CD1c-positive myeloid dendritic cell (primary cell): ENCODE results near the gene ZNF500.
"Not testable (repeated sequence)": the region's sequence is repeated elsewhere in the genome, so short reads cannot be mapped to it uniquely, and the experiment has no call there.

ENCODE experiments used
- DNase-seq: peaks from one replicate; pipeline ENCODE4 v3.0.0-alpha.2; 2016; ENCODE audit errors: extremely low spot score

ZNF500 gene

GRCh38 chr16:4745274-4745569 is 21.7 kb downstream of the ZNF500 start:
- DNase-seq = no peak

- DNase-seq = no peak
These were observed 22.2 kb downstream of the ZNF500 start for GRCh38 chr16:4744555-4745273.

- DNase-seq = peak; percentile 6
These were observed 23.6 kb downstream of the ZNF500 start for GRCh38 chr16:4743226-4743878.

GRCh38 chr16:4738370-4738769 is 28.6 kb downstream of the ZNF500 start:
- not testable (repeated sequence) for DNase-seq

- DNase-seq = no peak
These were observed 29.4 kb downstream of the ZNF500 start for GRCh38 chr16:4737545-4737944.

- no peak for DNase-seq
These were observed 30.4 kb downstream of the ZNF500 start for GRCh38 chr16:4736546-4736945.

- peak; percentile 89 for DNase-seq
These were observed 32.0 kb downstream of the ZNF500 start for GRCh38 chr16:4734730-4735535.

- peak; percentile 97 for DNase-seq
These were observed 32.8 kb downstream of the ZNF500 start, which contains the start of the genes ANKS3 and DNAAF8 for GRCh38 chr16:4734063-4734729. Gene ANKS3 (minus strand): TSS chr16:4734271. CDS start chr16:4730149, 4,122 bp downstream. Gene DNAAF8 (plus strand): TSS chr16:4734537. CDS start chr16:4736515, 1,978 bp downstream.

- no peak for DNase-seq
These were observed 33.3 kb downstream of the ZNF500 start for GRCh38 chr16:4733747-4734062.

GRCh38 chr16:4733211-4733742 is 33.7 kb downstream of the ZNF500 start:
- no peak for DNase-seq

GRCh38 chr16:4729876-4730275 is 37.1 kb downstream of the ZNF500 start:
- DNase-seq = no peak

- no peak for DNase-seq
These were observed 38.3 kb downstream of the ZNF500 start for GRCh38 chr16:4728676-4729075.

- DNase-seq = no peak
These were observed 40.3 kb downstream of the ZNF500 start for GRCh38 chr16:4726616-4727015.

- no peak for DNase-seq
These were observed 42.2 kb downstream of the ZNF500 start for GRCh38 chr16:4724661-4725270.

- DNase-seq = no peak
These were observed 43.7 kb downstream of the ZNF500 start for GRCh38 chr16:4723071-4723767.

GRCh38 chr16:4718466-4718865 is 48.5 kb downstream of the ZNF500 start:
- DNase-seq = no peak

GRCh38 chr16:4714996-4715395 is 52.0 kb downstream of the ZNF500 start:
- no peak for DNase-seq

GRCh38 chr16:4713663-4714501 is 53.1 kb downstream of the ZNF500 start:
- DNase-seq = no peak

GRCh38 chr16:4709481-4709880 is 57.5 kb downstream of the ZNF500 start:
- DNase-seq = no peak

- no peak for DNase-seq
These were observed 60.1 kb downstream of the ZNF500 start for GRCh38 chr16:4706871-4707270.
